ENCODE results near the gene DLL1. TPM values are rescaled to one million over a fixed set of nuclear protein-coding genes. Genes with fewer than 3 reads are reported as not detected.

The DLL1 gene
- total RNA-seq, 1 experiment from 2014 or later = 2.8 TPM

- peaks cover 6 to 13% of the 10 kb centered on the region in 2 experiments for H3K4me1 Mint-ChIP-seq
- H2BK20ac ChIP-seq (ENCODE audit: low read depth, low read length, poor library complexity, severe bottlenecking) = no peak overlapping the region
- H2BK15ac ChIP-seq (ENCODE audit: low read depth, low read length) = no peak overlapping the region
- no peak overlapping the region for H3T11ph ChIP-seq (ENCODE audit: low read length)
- no peak overlapping the region for H3K56ac ChIP-seq (ENCODE audit: insufficient read length, low read depth, low read length)
- no peaks in the 10 kb centered on the region for H3K23me2 ChIP-seq (ENCODE audit: insufficient read length, low read depth, low read length, poor library complexity, severe bottlenecking)
- H3K9me3 Mint-ChIP-seq = no peaks in the 10 kb centered on the region; a peak in 1 of 5 replicates
- no peak overlapping the region for H2AFZ ChIP-seq (ENCODE audit: low read length)
- H3K4me1 ChIP-seq (ENCODE audit: insufficient read depth, low read length) = no peaks in the 10 kb centered on the region
- no CpG with 5 or more reads among the region's 22 CpGs for WGBS (ENCODE audit: extremely low coverage, insufficient read length, low lambda C conversion rate)
- H2BK5ac ChIP-seq (ENCODE audit: insufficient read length, low read length) = no peak overlapping the region
- H4K8ac ChIP-seq (replicated peaks; ENCODE audit: insufficient read length, low read depth, low read length) = no peak overlapping the region
- no peak overlapping the region for H3K18ac ChIP-seq (ENCODE audit: insufficient read length, low read depth, low read length)
- no peaks in the 10 kb centered on the region for H3K27me3 ChIP-seq (ENCODE audit: insufficient read depth, low read length)
- H3K9me3 ChIP-seq (ENCODE audit: control insufficient read depth, low read depth, low read length) = no peaks in the 10 kb centered on the region
- TF ChIP-seq CTCF (conservative IDR thresholded peaks at IDR 0.05) = no peak
- H3K4ac ChIP-seq (ENCODE audit: low read depth, low read length) = no peak overlapping the region
- H2BK120ac ChIP-seq (ENCODE audit: low read depth, low read length, poor library complexity, severe bottlenecking) = no peak overlapping the region
- no peak overlapping the region for H2AK5ac ChIP-seq (ENCODE audit: insufficient read length, low read length)
- no peaks in the 10 kb centered on the region for H3K79me1 ChIP-seq (ENCODE audit: insufficient read depth, low read depth, low read length, poor library complexity, severe bottlenecking)
- H4K5ac ChIP-seq (ENCODE audit: insufficient read length, low read depth, low read length) = no peak overlapping the region
- H3K4me3 Mint-ChIP-seq = no peak overlapping the region
- no peak overlapping the region for H3K9ac ChIP-seq (ENCODE audit: extremely low read depth, insufficient read length, low read length)
- H3K23ac ChIP-seq (ENCODE audit: insufficient read length, low read depth, low read length) = no peak overlapping the region
- H4K20me1 ChIP-seq (ENCODE audit: control insufficient read depth, insufficient read depth, insufficient read length) = no peaks in the 10 kb centered on the region
- peaks cover 5% of the 10 kb centered on the region for H3K27me3 Mint-ChIP-seq (ENCODE audit: low read depth)
- H3K36me3 Mint-ChIP-seq (ENCODE audit: insufficient read depth in 1 of 3, low read depth in 3 of 3) = no peaks in the 10 kb centered on the region
- no peak overlapping the region for H2BK12ac ChIP-seq (ENCODE audit: insufficient read length, low read depth, low read length)
- H3K79me2 ChIP-seq (ENCODE audit: insufficient read depth, low read length) = no peaks in the 10 kb centered on the region
- no peak overlapping the region for H3K14ac ChIP-seq (ENCODE audit: insufficient read depth, low read length)
- no peak overlapping the region for H3K27ac Mint-ChIP-seq
- no peak for DNase-seq
- no peak overlapping the region for H4K91ac ChIP-seq (ENCODE audit: insufficient read length, low read depth, low read length)
- no peak overlapping the region for H3K4me2 ChIP-seq (ENCODE audit: insufficient read depth, insufficient read length, low read length)
- no peak overlapping the region for H3K27ac ChIP-seq (ENCODE audit: insufficient read length, low read depth, low read length)
These were observed 28.3 kb downstream of the DLL1 start for GRCh38 chr6:170262489-170263088.
